Mesothelial cell of epicardium (in vitro differentiated cells): ENCODE data around the gene C1orf74. TPM values are rescaled to one million over a fixed set of nuclear protein-coding genes. Genes with fewer than 3 reads are reported as not detected.

Experiments used
- DNase-seq, 2 experiments: peaks; one replicate each; pipeline ENCODE4 v3.0.0; 2021; ENCODE audit warnings: low spot score in 2 of 2; ENCODE audit not compliant: unreplicated experiment in 2 of 2
- H3K27ac Mint-ChIP-seq: 2 replicates; pipeline ENCODE4 v1.8.0; 2021; ENCODE audit warnings: mixed read lengths
- H3K27me3 Mint-ChIP-seq: 2 replicates; pipeline ENCODE4 v1.8.0; 2021; ENCODE audit warnings: low read depth, mixed read lengths
- H3K36me3 Mint-ChIP-seq: 2 replicates; pipeline ENCODE4 v1.8.0; 2021; ENCODE audit warnings: mixed read lengths
- H3K4me1 Mint-ChIP-seq: 2 replicates; pipeline ENCODE4 v1.8.0; 2021; ENCODE audit warnings: mixed read lengths
- H3K4me3 Mint-ChIP-seq: 2 replicates; pipeline ENCODE4 v1.8.0; 2021; ENCODE audit warnings: mild to moderate bottlenecking, moderate library complexity, mixed read lengths
- H3K9me3 Mint-ChIP-seq: 2 replicates; pipeline ENCODE4 v1.8.0; 2021; ENCODE audit warnings: mixed read lengths
- CTCF ChIP-seq: fragments of 200-600 bp; sonication (generic); IDR thresholded peaks from one replicate; pipeline ENCODE4 v1.5.0; 2021; ENCODE audit warnings: antibody characterized with exemption; ENCODE audit not compliant: unreplicated experiment
- total RNA-seq: library from RNA; stranded (reverse); gene quantifications from 3 replicates; pipeline ENCODE4 v1.2.1, GENCODE V29; 2021

Gene C1orf74
- total RNA-seq, 1 donor from 2014 or later, result 3.8 TPM

GRCh38 chr1:209741193-209741592 lies 43.2 kb downstream of the C1orf74 start:
- Mint-ChIP-seq H3K4me3 (no peak overlapping the region), H3K9me3 (no peaks in the 10 kb centered on the region), H3K27ac (no peak overlapping the region), H3K36me3 (no peaks in the 10 kb centered on the region), H3K27me3 (peaks cover 16% of the 10 kb centered on the region), H3K4me1 (peaks cover 24% of the 10 kb centered on the region)
- no peak for DNase-seq
- TF ChIP-seq CTCF, result no peak

- H3K4me1 Mint-ChIP-seq, result peaks cover 29% of the 10 kb centered on the region
- H3K9me3 Mint-ChIP-seq, result no peaks in the 10 kb centered on the region
- H3K4me3 Mint-ChIP-seq, result no peak overlapping the region
- no peak for DNase-seq
- H3K27me3 Mint-ChIP-seq, result peaks cover 18% of the 10 kb centered on the region
- no peak for TF ChIP-seq CTCF
- H3K27ac Mint-ChIP-seq, result no peak overlapping the region
- no peaks in the 10 kb centered on the region for H3K36me3 Mint-ChIP-seq
Observed at GRCh38 chr1:209738270-209738669, 46.1 kb downstream of the C1orf74 start.

GRCh38 chr1:209737118-209737505 lies 47.2 kb downstream of the C1orf74 start:
- Mint-ChIP-seq H3K27ac (no peak overlapping the region), H3K4me3 (no peak overlapping the region), H3K9me3 (no peaks in the 10 kb centered on the region), H3K4me1 (peaks cover 26% of the 10 kb centered on the region), H3K36me3 (no peaks in the 10 kb centered on the region), H3K27me3 (peaks cover 18% of the 10 kb centered on the region)
- DNase-seq, result no peak
- TF ChIP-seq CTCF, result no peak

GRCh38 chr1:209736490-209737117 lies 47.8 kb downstream of the C1orf74 start:
- Mint-ChIP-seq H3K36me3 (no peaks in the 10 kb centered on the region), H3K27me3 (peaks cover 18% of the 10 kb centered on the region)

GRCh38 chr1:209733409-209734192 lies 50.8 kb downstream of the C1orf74 start:
- no peak overlapping the region for H3K4me3 Mint-ChIP-seq
- H3K27ac Mint-ChIP-seq, result no peak overlapping the region
- H3K4me1 Mint-ChIP-seq, result peaks cover 22% of the 10 kb centered on the region
- no peak for TF ChIP-seq CTCF
- no peaks in the 10 kb centered on the region for H3K36me3 Mint-ChIP-seq
- no peaks in the 10 kb centered on the region for H3K9me3 Mint-ChIP-seq
- H3K27me3 Mint-ChIP-seq, result peaks cover 25% of the 10 kb centered on the region
- DNase-seq, result no peak

More at GRCh38 chr1:209736490-209737117, 47.8 kb downstream of the C1orf74 start:
- H3K4me3 Mint-ChIP-seq, result no peak overlapping the region
- H3K4me1 Mint-ChIP-seq, result peaks cover 22% of the 10 kb centered on the region
- DNase-seq, result no peak
- H3K27ac Mint-ChIP-seq, result no peak overlapping the region
- no peaks in the 10 kb centered on the region for H3K9me3 Mint-ChIP-seq
- TF ChIP-seq CTCF, result no peak
